Liver (tissue), 9 donors: ENCODE measurements around the gene KIN. TPM values are rescaled to one million over a fixed set of nuclear protein-coding genes. Genes with fewer than 3 reads are reported as not detected.
"Not testable (repeated sequence)": the region's sequence is repeated elsewhere in the genome, so short reads cannot be mapped to it uniquely, and the experiment has no call there.

Experiments
- DNase-seq: peaks from one replicate; pipeline ENCODE4 v3.0.0-alpha.2; 2017; ENCODE audit warnings: low spot score
- H3K27ac ChIP-seq, 2 donors: one replicate each; pipeline ENCODE4 v1.7.0; 2013; ENCODE audit warnings: inconsistent platforms in 2 of 2, low read length in 2 of 2, control low read depth in 1 of 2, low read depth in 1 of 2, mild to moderate bottlenecking in 1 of 2
- H3K27me3 ChIP-seq, 4 donors: one replicate each; pipeline versions ENCODE4 v1.6.1 to v1.7.0; 2013; ENCODE audit warnings: low read length in 3 of 4, inconsistent platforms in 1 of 4, mild to moderate bottlenecking in 1 of 4, moderate library complexity in 1 of 4; ENCODE audit not compliant: control insufficient read depth in 4 of 4, insufficient read depth in 4 of 4
- H3K36me3 ChIP-seq, 4 donors: one replicate each; pipeline versions ENCODE4 v1.6.1 to v1.7.0; 2013; ENCODE audit warnings: low read length in 3 of 4, mild to moderate bottlenecking in 3 of 4, low read depth in 1 of 4, moderate library complexity in 1 of 4; ENCODE audit not compliant: control insufficient read depth in 4 of 4, insufficient read depth in 3 of 4
- H3K4me1 ChIP-seq, 4 donors: one replicate each; pipeline versions ENCODE4 v1.6.1 to v1.7.0; 2013; ENCODE audit warnings: low read length in 3 of 4, mild to moderate bottlenecking in 3 of 4, moderate library complexity in 1 of 4; ENCODE audit not compliant: control insufficient read depth in 4 of 4, insufficient read depth in 4 of 4
- H3K4me3 ChIP-seq, 3 donors: one replicate each; pipeline versions ENCODE4 v1.6.1 to v1.7.0; 2013; ENCODE audit warnings: low read length in 3 of 3, control low read depth in 1 of 3, low read depth in 1 of 3, mild to moderate bottlenecking in 1 of 3
- H3K9ac ChIP-seq, 2 donors: one replicate each; pipeline ENCODE4 v1.7.0; 2013; ENCODE audit warnings: low read length in 2 of 2, mild to moderate bottlenecking in 2 of 2, moderate library complexity in 2 of 2, control low read depth in 1 of 2, low read depth in 1 of 2
- H3K9me3 ChIP-seq, 4 donors: one replicate each; pipeline versions ENCODE4 v1.6.1 to v1.7.0; 2013; ENCODE audit warnings: low read length in 3 of 4; ENCODE audit not compliant: control insufficient read depth in 4 of 4
- EGR1 ChIP-seq, 2 donors: IDR thresholded peaks; 2 replicates each; pipeline ENCODE4 v1.6.1; 2016 to 2018; ENCODE audit warnings: antibody characterized with exemption in 2 of 2, low read depth in 2 of 2
- FOXA2 ChIP-seq: IDR thresholded peaks from 2 replicates; pipeline ENCODE4 v1.6.1; 2016; ENCODE audit warnings: antibody characterized with exemption
- GABPA ChIP-seq, 2 donors: IDR thresholded peaks in 1 of 2; conservative IDR thresholded peaks in 1 of 2; 2 replicates each; pipeline ENCODE4 v1.6.1; 2016; ENCODE audit warnings: antibody characterized with exemption in 2 of 2, mild to moderate bottlenecking in 1 of 2, moderate library complexity in 1 of 2
- HNF4A ChIP-seq, 2 donors: conservative IDR thresholded peaks; 2 replicates each; pipeline ENCODE4 v1.6.1; 2016; ENCODE audit warnings: antibody characterized with exemption in 2 of 2, mild to moderate bottlenecking in 2 of 2
- HNF4G ChIP-seq: IDR thresholded peaks from 2 replicates; pipeline ENCODE4 v1.6.1; 2016; ENCODE audit warnings: antibody characterized with exemption
- JUND ChIP-seq, 2 donors: IDR thresholded peaks; 2 replicates each; pipeline ENCODE4 v1.6.1; 2016; ENCODE audit warnings: antibody characterized with exemption in 2 of 2
- NR2F2 ChIP-seq: IDR thresholded peaks from 2 replicates; pipeline ENCODE4 v1.6.1; 2016; ENCODE audit warnings: antibody characterized with exemption
- RAD21 ChIP-seq, 2 donors: IDR thresholded peaks; 2 replicates each; pipeline ENCODE4 v1.6.1; 2016; ENCODE audit warnings: antibody characterized with exemption in 2 of 2, mild to moderate bottlenecking in 2 of 2
- RXRA ChIP-seq, 2 donors: IDR thresholded peaks; 2 replicates each; pipeline ENCODE4 v1.6.1; 2017 to 2018; ENCODE audit warnings: antibody characterized with exemption in 2 of 2, mild to moderate bottlenecking in 1 of 2
- SP1 ChIP-seq: IDR thresholded peaks from 2 replicates; pipeline ENCODE4 v1.6.1; 2018; ENCODE audit warnings: antibody characterized with exemption, mild to moderate bottlenecking
- TAF1 ChIP-seq: conservative IDR thresholded peaks from 2 replicates; pipeline ENCODE4 v1.6.1; 2016; ENCODE audit warnings: antibody characterized with exemption, mild to moderate bottlenecking
- WGBS: extraction: QIAGEN DNeasy Blood & Tissue Kit; methylation state at CpG from one replicate; pipeline ENCODE4 v1.1.7; 2013; 5-methylcytosine and 5-hydroxymethylcytosine counted together
- polyA plus RNA-seq, 2 donors: library from polyadenylated mRNA; stranded (reverse) in 1 of 2; unstranded in 1 of 2; fragments of 200-250 nt in 1 of 2; fragments of >200 nt in 1 of 2; fragmentation: Nextera tagmentation in 1 of 2; extraction: Ambion mirVana in 1 of 2; gene quantifications; one replicate each; pipeline versions ENCODE4 v1.2.1 to v1.2.3, GENCODE V29; 2013 to 2015
- total RNA-seq, 2 donors: library from RNA; depleted of rRNA; stranded (reverse); fragments of >200 nt; gene quantifications; one replicate each; pipeline ENCODE4 v1.2.3, GENCODE V29; 2014
- TF ChIP-seq, protein P1 (sequence below): IDR thresholded peaks from 2 replicates; pipeline ENCODE4 v1.6.1; 2016; ENCODE audit warnings: antibody characterized with exemption
- TF ChIP-seq, protein P2 (sequence below): fragments of 150-350 bp; IDR thresholded peaks from 2 replicates; pipeline ENCODE4 v1.5.1; 2017; ENCODE audit warnings: improper control_type of control experiment, low read depth, low read length; ENCODE audit not compliant: missing input control
- TF ChIP-seq, protein P3 (sequence below): IDR thresholded peaks from 2 replicates; pipeline ENCODE4 v1.6.1; 2016; ENCODE audit warnings: antibody characterized with exemption
- TF ChIP-seq, protein P4 (sequence below): IDR thresholded peaks from 2 replicates; pipeline ENCODE4 v1.6.1; 2016; ENCODE audit warnings: antibody characterized with exemption
- donor health status: healthy.
- donor health status: healthy.
- donor health status: healthy.
- donor health status: healthy.
- donor health status: healthy.

Gene KIN
- total and polyA plus RNA-seq, 4 donors = 2.4 to 3.8 (median 3.1) TPM

DNA sequence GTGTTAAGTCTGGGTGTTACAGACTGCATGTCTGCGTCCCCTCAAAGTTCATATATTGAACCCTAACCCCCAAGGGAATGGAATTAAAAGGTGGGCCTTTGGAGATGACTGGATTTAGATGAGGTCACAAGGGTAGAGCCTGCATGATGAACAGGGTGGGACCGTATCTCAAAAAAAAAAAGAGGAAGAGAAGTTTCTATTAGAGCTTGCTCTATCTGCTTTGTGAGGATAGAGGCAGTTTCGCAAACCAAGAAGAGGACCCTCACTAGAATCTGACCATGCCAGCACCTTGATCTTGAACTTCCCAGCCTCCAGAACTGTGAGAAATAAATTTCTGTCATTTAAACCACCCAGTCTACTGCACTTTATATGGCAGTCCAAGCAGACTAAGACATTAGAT, 1.4 kb downstream of the KIN start (continued):
- TF ChIP-seq, protein P1, sequence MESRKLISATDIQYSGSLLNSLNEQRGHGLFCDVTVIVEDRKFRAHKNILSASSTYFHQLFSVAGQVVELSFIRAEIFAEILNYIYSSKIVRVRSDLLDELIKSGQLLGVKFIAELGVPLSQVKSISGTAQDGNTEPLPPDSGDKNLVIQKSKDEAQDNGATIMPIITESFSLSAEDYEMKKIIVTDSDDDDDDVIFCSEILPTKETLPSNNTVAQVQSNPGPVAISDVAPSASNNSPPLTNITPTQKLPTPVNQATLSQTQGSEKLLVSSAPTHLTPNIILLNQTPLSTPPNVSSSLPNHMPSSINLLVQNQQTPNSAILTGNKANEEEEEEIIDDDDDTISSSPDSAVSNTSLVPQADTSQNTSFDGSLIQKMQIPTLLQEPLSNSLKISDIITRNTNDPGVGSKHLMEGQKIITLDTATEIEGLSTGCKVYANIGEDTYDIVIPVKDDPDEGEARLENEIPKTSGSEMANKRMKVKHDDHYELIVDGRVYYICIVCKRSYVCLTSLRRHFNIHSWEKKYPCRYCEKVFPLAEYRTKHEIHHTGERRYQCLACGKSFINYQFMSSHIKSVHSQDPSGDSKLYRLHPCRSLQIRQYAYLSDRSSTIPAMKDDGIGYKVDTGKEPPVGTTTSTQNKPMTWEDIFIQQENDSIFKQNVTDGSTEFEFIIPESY = no peak
- TF ChIP-seq JUND (IDR thresholded peaks at IDR 0.05) (no peak), FOXA2 (no peak), HNF4A (conservative IDR thresholded peaks at IDR 0.05) (no peak)

DNA sequence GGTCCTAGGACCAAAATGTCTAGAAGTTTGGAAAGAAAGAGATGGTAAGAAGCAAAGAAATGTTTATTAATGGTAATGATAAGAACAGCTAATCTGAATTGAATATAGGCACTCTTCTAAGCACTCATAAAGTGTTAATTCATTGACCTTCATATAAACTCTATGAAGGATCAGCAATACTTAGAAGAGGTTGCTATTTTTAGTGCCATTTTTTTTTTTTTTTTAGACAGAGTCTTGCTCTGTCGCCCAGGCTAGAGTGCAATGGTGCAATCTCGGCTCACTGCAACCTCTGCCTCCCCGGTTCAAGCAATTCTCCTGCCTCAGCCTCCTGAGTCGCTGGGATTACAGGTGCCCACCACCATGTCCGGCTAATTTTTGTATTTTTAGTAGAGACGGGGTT, 5.6 kb downstream of the KIN start:
- H3K27ac ChIP-seq, H3K27me3 ChIP-seq, H3K4me3 ChIP-seq, H3K9ac ChIP-seq, DNase-seq, H3K9me3 ChIP-seq: not testable (repeated sequence)
- H3K36me3 ChIP-seq = peaks cover 4 to 32% (median 16%) of the 10 kb centered on the region in 4 donors
- WGBS = 93% methylated on average over 6 of the region's 6 CpGs
- peaks cover 9 to 12% (median 10%) of the 10 kb centered on the region in 4 donors for H3K4me1 ChIP-seq

DNA sequence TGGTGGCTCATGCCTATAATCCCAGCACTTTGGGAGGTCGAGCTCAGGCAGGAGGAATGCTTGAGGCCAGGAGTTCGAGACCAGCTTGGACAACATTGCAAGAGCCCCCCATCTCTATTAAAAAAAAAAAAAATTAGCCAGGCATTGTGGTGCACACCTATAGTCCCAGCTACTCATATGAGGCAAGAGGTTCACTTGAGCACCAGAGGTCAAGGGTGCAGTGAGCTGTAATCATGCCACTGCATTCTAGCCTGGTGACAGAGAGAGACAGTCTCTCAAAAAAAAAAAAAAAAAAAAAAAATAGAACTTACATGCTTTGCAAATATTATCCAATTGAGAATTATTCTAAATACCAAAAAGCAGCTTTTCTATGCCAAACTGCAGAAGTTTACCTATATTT, 11.0 kb downstream of the KIN start:
- Histone ChIP-seq H3K4me1 (peaks cover 0 to 12% (median 8%) of the 10 kb centered on the region in 4 donors), H3K27ac (no peak overlapping the region), H3K27me3 (no peaks in the 10 kb centered on the region), H3K9ac (no peak overlapping the region), H3K4me3 (no peak overlapping the region), H3K9me3 (no peaks in the 10 kb centered on the region), H3K36me3 (peaks cover 6 to 32% (median 20%) of the 10 kb centered on the region in 4 donors)
- 95% methylated on average over 2 of the region's 2 CpGs for WGBS
- DNase-seq = no peak
- TF ChIP-seq NR2F2 = no peak
- TF ChIP-seq HNF4A (conservative IDR thresholded peaks at IDR 0.05) = peak; percentile 29
- TF ChIP-seq, protein P1 = no peak

DNA sequence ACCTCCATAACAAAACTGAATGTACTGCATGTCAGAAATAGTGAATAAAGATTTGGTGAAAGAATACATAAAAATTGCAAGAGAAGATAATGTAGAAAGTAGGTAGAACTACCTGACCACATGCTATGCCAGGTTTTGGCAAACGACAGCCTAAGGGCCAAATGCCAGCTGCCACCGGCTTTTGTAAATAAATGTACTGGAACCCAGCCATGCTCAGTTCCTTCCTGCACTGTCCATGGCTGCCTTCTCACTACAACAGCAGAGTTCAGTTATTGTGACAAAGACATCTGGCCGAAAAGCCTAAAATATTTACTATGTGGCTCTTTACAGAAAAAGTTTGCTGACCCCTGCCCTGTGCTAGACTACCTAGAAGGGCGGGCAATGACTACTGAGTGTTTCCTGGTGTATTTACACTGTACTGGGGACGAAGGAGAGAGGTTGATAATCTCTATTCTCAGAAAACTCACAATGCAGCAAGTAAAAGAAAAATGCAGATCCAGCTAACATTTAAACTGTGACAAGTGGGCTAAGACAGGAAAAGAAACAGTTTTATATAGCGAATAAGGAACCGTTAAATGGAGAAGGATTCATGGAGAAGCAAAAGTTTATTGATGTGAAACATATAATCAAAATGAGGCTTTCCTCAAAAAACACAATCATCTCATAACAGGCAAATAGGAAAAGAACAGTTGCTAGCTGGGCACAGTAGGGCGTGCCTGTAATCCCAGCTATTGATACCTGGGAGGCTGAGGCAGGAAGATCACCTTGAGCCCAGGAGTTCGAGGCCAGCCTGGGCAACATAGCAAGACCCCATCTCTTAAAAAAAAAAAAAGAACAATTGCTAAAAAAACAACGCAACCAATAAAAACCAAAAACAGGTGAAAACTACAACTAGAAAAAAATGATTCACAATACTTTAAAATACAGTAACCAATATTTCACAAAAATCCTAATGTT, 13.7 kb downstream of the KIN start:
- no peak for DNase-seq
- H3K36me3 ChIP-seq = peaks cover 7 to 24% (median 17%) of the 10 kb centered on the region in 4 donors
- no peaks in the 10 kb centered on the region for H3K9me3 ChIP-seq
- peak overlapping the region; percentile 33 to 50 for H3K27ac ChIP-seq
- H3K4me1 ChIP-seq = peaks cover 0 to 12% (median 8%) of the 10 kb centered on the region in 4 donors
- H3K27me3 ChIP-seq = no peaks in the 10 kb centered on the region
- peak overlapping the region in 1 of 2 donors; percentile 54 for H3K9ac ChIP-seq
- no peak overlapping the region for H3K4me3 ChIP-seq
- 47% methylated on average over 10 of the region's 10 CpGs for WGBS
- no peak for TF ChIP-seq JUND (IDR thresholded peaks at IDR 0.05)
- no peak for TF ChIP-seq TAF1
- TF ChIP-seq HNF4G = no peak
- TF ChIP-seq RXRA (IDR thresholded peaks at IDR 0.05) = peak in 1 of 2 donors; percentile 25
- peak; percentile 41 for TF ChIP-seq SP1
- TF ChIP-seq, protein P2, sequence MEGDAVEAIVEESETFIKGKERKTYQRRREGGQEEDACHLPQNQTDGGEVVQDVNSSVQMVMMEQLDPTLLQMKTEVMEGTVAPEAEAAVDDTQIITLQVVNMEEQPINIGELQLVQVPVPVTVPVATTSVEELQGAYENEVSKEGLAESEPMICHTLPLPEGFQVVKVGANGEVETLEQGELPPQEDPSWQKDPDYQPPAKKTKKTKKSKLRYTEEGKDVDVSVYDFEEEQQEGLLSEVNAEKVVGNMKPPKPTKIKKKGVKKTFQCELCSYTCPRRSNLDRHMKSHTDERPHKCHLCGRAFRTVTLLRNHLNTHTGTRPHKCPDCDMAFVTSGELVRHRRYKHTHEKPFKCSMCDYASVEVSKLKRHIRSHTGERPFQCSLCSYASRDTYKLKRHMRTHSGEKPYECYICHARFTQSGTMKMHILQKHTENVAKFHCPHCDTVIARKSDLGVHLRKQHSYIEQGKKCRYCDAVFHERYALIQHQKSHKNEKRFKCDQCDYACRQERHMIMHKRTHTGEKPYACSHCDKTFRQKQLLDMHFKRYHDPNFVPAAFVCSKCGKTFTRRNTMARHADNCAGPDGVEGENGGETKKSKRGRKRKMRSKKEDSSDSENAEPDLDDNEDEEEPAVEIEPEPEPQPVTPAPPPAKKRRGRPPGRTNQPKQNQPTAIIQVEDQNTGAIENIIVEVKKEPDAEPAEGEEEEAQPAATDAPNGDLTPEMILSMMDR = no peak
- TF ChIP-seq NR2F2 = no peak
- peak; percentile 18 to 25 for TF ChIP-seq RAD21 (IDR thresholded peaks at IDR 0.05)
- peak; percentile 68 for TF ChIP-seq FOXA2
- TF ChIP-seq, protein P1 = peak; percentile 38
- TF ChIP-seq, protein P3, sequence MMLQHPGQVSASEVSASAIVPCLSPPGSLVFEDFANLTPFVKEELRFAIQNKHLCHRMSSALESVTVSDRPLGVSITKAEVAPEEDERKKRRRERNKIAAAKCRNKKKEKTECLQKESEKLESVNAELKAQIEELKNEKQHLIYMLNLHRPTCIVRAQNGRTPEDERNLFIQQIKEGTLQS = no peak
- TF ChIP-seq EGR1 (IDR thresholded peaks at IDR 0.05; ENCODE audit: low read depth in 2 of 2) = no peak
- TF ChIP-seq, protein P4, sequence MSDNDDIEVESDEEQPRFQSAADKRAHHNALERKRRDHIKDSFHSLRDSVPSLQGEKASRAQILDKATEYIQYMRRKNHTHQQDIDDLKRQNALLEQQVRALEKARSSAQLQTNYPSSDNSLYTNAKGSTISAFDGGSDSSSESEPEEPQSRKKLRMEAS = peak; percentile 44
- TF ChIP-seq GABPA (IDR thresholded peaks at IDR 0.05 in 1 of 2, conservative IDR thresholded peaks at IDR 0.05 in 1 of 2) = no peak
